Measurements from ENCODE around the gene B3GNT2.

DNA sequence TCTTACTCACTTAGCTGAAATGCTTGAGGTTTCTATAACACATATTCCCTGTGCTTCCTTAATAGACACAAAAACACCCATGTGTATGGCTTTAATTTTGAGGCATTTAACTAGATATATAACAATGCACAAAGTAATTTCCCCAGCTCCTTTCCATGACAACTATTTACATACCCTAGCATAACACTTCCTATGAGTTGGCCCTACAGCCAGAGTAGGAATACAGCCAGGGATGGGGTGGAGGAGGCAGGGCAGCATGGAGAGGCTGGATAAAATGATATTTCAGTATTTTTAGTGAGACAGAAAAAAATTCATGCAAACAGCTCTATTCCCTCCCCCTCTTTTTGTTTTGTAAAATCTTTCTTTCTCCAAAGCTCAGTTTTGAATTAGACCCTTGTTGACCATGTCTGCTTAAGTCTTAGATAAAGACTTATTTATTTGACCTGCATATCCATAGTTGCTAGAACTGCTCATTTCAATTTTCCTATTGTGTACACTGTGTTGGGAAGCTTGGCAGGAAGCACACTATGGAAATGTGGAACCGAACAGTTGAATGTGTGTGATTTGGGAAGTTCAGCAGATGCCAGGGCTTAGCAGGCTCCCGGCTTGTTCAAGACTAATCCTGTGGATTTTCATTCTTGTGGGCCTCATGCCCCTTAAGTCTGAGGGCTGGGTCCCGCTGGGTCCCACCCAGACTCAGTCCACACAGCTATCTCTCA is 11.2 kb upstream of the B3GNT2 start:
- TF ChIP-seq POLR2AphosphoS5 (IDR thresholded peaks at IDR 0.05; ENCODE audit: low read depth, low read length) (no peak), CTCF (IDR thresholded peaks at IDR 0.05) (no peak), ELF1 (IDR thresholded peaks at IDR 0.05) (no peak)
